Rectal smooth muscle tissue (tissue), 1 donor: ENCODE results near the gene COG4.

Experiments
- H3K27ac ChIP-seq: one replicate; pipeline ENCODE4 v1.7.0; 2013; ENCODE audit warnings: low read depth, low read length, inconsistent platforms
- H3K27me3 ChIP-seq: one replicate; pipeline ENCODE4 v1.7.0; 2013; ENCODE audit warnings: low read length; ENCODE audit not compliant: control insufficient read depth, insufficient read depth
- H3K36me3 ChIP-seq: one replicate; pipeline ENCODE4 v1.7.0; 2013; ENCODE audit warnings: low read length; ENCODE audit not compliant: control insufficient read depth, insufficient read depth
- H3K4me1 ChIP-seq: one replicate; pipeline ENCODE4 v1.7.0; 2013; ENCODE audit warnings: low read length; ENCODE audit not compliant: control insufficient read depth, insufficient read depth
- H3K4me3 ChIP-seq: one replicate; pipeline ENCODE4 v1.7.0; 2013; ENCODE audit warnings: low read length
- H3K9ac ChIP-seq: one replicate; pipeline ENCODE4 v1.7.0; 2013; ENCODE audit warnings: low read length

COG4 gene

DNA sequence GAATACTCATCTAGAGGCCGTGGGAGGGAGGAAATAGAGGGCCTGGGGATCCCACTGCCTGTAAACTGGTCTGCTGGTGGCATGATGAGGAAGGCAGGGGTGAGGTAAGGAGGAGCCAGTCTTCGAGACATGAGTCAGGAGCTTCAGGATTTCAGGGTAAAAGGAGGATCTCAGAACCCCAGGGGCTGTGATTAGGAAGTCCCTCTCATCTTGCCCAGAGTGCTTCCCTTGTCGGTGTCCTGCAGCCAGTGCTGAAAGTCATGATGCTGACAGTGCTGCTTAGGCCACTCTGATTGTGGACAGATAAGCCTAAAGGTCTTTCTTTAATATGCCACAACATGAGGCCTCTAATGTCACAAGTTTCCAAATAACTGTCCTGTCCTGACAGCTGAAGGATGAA lies 29.6 kb downstream of the COG4 start:
- Histone ChIP-seq H3K4me3 (no peak overlapping the region), H3K9ac (no peak overlapping the region), H3K4me1 (no peaks in the 10 kb centered on the region), H3K27me3 (no peaks in the 10 kb centered on the region), H3K27ac (no peak overlapping the region), H3K36me3 (peaks cover 27% of the 10 kb centered on the region)

GRCh38 chr16:70490261-70490660 lies 33.1 kb downstream of the COG4 start:
- H3K9ac ChIP-seq = no peak overlapping the region
- no peaks in the 10 kb centered on the region for H3K4me1 ChIP-seq
- peaks cover 16% of the 10 kb centered on the region for H3K36me3 ChIP-seq
- no peaks in the 10 kb centered on the region for H3K27me3 ChIP-seq
- H3K4me3 ChIP-seq = no peak overlapping the region
- no peak overlapping the region for H3K27ac ChIP-seq

DNA sequence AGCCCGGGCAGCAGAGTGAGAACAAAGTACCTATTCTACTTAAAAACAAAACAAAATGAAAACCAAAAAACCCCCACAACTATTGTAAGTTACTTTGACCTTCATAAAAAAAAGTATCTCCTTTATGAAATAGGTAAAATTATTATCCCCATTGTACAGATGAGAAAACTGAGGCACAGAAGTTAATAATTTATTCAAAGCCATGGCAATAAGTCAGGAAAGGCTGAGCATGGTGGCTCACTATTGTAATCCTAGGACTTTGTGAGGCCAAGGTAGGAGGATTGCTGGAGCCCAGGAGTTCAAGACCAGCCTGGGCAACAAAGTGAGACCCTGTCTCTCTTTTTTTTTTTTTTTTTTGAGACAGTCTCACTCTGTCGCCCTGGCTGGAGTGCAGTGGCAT lies 38.5 kb downstream of the COG4 start:
- Histone ChIP-seq H3K4me1 (no peaks in the 10 kb centered on the region), H3K4me3 (no peak overlapping the region), H3K27me3 (no peaks in the 10 kb centered on the region), H3K27ac (no peak overlapping the region), H3K36me3 (peaks cover 28% of the 10 kb centered on the region), H3K9ac (no peak overlapping the region)

- Histone ChIP-seq H3K4me1 (no peaks in the 10 kb centered on the region), H3K9ac (no peak overlapping the region), H3K27ac (no peak overlapping the region), H3K4me3 (no peak overlapping the region), H3K27me3 (no peaks in the 10 kb centered on the region), H3K36me3 (peaks cover 31% of the 10 kb centered on the region)
Measured at GRCh38 chr16:70483426-70483825, 39.9 kb downstream of the COG4 start.

GRCh38 chr16:70482624-70483023 lies 40.7 kb downstream of the COG4 start:
- Histone ChIP-seq H3K27ac (no peak overlapping the region), H3K4me3 (no peak overlapping the region), H3K9ac (no peak overlapping the region), H3K36me3 (peaks cover 33% of the 10 kb centered on the region), H3K4me1 (no peaks in the 10 kb centered on the region), H3K27me3 (no peaks in the 10 kb centered on the region)

GRCh38 chr16:70481929-70482536 lies 41.3 kb downstream of the COG4 start:
- Histone ChIP-seq H3K27me3 (no peaks in the 10 kb centered on the region), H3K4me3 (no peak overlapping the region), H3K36me3 (peaks cover 33% of the 10 kb centered on the region), H3K9ac (no peak overlapping the region), H3K27ac (no peak overlapping the region), H3K4me1 (no peaks in the 10 kb centered on the region)

DNA sequence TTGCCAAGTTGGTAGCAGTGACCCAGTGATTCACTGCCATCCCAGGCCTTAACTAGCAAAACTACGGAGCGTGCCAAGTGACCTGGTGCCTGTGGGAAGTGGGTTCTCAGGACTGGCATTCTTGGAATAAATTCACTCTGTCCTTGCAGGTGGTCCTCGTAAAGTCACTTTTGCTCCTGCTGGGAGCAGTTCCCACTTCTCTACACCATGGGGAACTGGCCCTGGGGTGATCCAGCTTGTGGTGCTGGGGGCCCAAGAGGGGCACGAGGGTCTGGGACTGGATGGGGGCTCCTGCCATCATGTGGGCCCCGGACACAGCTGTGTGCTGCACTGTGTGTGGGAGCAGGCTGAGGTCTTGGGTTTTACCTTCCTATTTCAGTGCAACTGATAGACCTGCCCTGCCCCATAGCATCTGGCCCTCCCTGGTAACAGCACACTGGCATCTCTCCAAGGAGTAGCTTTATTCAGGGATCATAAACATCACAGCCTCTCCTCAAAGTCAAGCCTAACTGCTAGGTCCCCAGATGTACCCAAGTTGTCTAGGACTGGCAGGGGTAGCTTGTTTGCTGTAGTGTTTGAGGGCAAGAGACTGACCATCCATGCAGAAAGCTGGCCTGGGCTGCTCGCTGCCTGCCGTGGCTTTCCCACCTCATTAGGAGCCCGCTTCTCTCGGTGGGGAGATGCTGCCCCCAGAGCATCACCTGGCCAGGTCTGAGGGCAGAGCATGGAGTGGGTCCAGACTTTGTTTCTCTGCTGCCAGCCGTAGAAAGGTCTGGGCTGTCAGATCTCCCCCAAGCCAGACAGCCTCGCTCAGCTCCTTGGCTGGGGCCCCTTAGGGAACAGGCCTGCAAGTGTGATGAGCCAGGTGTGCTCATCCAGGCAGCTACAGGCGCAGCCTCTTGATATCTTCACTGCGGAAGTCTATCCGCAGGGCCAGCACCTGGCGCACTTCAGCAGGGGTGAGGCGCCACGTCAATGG lies 42.9 kb downstream of the COG4 start:
- Histone ChIP-seq H3K36me3 (peaks cover 28% of the 10 kb centered on the region), H3K27ac (no peak overlapping the region), H3K4me1 (no peaks in the 10 kb centered on the region), H3K27me3 (no peaks in the 10 kb centered on the region), H3K9ac (no peak overlapping the region), H3K4me3 (no peak overlapping the region)

DNA sequence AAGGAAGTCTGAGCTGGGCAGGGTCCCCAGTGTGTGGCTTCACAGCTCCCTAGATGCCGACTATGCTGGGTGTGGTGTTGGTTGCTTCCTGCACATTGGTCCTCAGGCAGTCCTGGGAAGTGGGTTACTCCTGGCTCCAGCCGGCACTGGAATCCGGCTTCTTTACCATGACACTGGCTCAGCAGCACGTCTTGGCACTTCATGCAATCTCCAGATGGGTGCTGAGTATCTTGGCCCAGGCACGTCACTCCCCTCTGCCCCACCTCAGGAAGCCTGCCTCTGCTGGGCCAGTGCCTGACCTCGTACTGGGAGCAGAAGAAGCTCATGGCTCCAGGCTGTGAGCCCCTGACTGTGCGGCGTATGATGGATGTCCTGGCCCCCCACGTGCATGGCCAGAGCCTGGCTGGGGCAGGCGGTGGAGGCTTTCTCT lies 44.4 kb downstream of the COG4 start:
- Histone ChIP-seq H3K36me3 (peaks cover 32% of the 10 kb centered on the region), H3K27me3 (no peaks in the 10 kb centered on the region), H3K4me1 (no peaks in the 10 kb centered on the region), H3K27ac (no peak overlapping the region), H3K4me3 (no peak overlapping the region), H3K9ac (no peak overlapping the region)

DNA sequence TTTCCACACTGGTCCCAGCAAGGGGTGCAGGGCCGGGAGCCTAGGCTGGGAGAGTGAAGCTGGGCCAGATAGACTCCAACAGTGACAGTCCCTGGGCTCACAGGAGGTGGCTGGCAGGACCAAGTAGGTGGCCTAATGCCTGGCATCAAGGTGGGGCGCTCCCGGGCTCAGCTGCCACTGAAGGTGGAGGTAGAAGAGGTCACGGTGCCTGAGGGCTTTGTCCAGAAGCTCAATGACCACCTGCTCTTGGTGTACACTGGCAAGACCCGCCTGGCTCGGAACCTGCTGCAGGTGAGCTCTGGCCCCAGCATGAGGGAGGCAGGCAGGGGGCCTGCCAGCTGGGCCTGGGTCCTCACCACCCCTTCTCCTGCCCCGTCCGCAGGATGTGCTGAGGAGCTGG lies 45.2 kb downstream of the COG4 start:
- H3K9ac ChIP-seq = no peak overlapping the region
- H3K27ac ChIP-seq = no peak overlapping the region
- H3K4me1 ChIP-seq = no peaks in the 10 kb centered on the region
- no peak overlapping the region for H3K4me3 ChIP-seq
- H3K36me3 ChIP-seq = peaks cover 34% of the 10 kb centered on the region
- no peaks in the 10 kb centered on the region for H3K27me3 ChIP-seq

DNA sequence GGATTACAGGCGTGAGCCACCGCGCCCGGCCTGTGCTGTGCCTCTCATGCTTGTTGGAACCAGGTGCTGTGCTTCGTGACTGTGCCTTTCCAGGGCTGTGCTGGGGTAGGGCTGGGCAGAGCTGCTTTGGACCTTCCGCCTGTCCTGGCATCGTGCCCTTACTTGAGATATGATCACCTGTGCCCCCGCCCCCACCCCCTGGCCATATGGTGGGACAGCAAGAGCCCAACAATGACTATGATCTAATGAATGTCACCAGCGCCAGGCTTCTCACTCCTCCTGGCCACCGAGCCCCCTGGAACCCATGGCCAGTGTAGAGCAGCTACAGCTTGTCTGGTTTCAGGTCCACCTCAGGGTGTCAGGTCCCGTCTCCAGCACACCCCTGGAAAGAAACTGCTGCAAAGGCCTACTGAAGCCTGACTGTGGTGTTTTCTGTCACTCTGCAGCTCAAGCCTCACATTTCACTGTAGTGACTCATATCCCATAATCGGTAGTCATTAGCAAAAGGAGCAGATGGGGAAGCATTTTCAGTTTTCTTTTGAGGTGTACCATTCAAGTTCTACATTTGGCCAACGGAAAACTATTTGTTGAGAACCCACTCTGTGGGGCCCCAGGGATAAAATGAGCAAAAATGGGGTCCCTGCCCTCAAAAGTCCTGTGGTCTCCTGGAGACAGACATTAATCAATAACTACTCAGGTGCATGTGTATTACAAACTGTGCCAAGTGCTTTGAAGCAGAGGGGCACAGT lies 46.9 kb downstream of the COG4 start:
- Histone ChIP-seq H3K4me3 (no peak overlapping the region), H3K36me3 (peaks cover 35% of the 10 kb centered on the region), H3K27me3 (no peaks in the 10 kb centered on the region), H3K27ac (no peak overlapping the region), H3K9ac (no peak overlapping the region), H3K4me1 (no peaks in the 10 kb centered on the region)

DNA sequence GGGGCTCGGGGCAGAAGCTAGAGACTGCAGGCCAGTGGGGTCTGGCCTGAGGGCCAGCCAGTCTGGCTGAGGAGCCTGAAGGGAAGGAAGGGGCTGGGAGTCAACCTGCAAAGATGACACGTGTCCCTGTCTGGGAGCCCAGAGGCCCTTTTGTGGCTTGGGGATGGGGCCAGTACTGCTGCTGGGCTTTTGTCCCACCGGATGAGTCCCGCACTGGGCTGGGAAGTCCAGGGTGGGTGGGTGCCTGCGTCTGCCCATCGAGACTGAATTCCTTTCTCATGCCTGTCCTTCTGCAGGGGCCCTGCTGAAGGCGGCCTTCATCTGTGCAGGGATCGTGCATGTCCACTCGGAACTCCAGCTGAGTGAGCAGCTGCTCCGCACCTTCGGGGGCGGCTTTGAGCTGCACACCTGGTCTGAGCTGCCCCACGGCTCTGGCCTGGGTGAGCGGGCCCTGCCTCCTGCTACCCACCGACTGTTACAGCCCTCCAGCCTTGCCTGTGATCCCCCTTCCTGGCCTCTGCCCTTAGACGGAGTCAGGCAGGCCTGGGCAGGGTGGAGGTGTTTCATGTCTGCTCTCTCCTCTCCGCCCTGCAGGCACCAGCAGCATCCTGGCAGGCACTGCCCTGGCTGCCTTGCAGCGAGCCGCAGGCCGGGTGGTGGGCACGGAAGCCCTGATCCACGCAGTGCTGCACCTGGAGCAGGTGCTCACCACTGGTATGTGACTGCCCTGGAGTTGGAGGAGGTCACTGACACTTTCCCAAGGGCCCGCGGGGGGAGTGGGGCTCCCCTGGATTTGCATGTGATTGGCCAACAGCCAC lies 48.1 kb downstream of the COG4 start:
- Histone ChIP-seq H3K27me3 (no peaks in the 10 kb centered on the region), H3K36me3 (peaks cover 25% of the 10 kb centered on the region), H3K4me1 (no peaks in the 10 kb centered on the region), H3K27ac (no peak overlapping the region), H3K9ac (no peak overlapping the region), H3K4me3 (no peak overlapping the region)
